AG08395 (cell line): ENCODE data around the gene DNAJC22.

ENCODE experiments used
- DNase-seq: peaks from one replicate; pipeline ENCODE4 v3.0.0; 2012; ENCODE audit warnings: mixed read lengths, low spot score

The DNAJC22 gene

DNA sequence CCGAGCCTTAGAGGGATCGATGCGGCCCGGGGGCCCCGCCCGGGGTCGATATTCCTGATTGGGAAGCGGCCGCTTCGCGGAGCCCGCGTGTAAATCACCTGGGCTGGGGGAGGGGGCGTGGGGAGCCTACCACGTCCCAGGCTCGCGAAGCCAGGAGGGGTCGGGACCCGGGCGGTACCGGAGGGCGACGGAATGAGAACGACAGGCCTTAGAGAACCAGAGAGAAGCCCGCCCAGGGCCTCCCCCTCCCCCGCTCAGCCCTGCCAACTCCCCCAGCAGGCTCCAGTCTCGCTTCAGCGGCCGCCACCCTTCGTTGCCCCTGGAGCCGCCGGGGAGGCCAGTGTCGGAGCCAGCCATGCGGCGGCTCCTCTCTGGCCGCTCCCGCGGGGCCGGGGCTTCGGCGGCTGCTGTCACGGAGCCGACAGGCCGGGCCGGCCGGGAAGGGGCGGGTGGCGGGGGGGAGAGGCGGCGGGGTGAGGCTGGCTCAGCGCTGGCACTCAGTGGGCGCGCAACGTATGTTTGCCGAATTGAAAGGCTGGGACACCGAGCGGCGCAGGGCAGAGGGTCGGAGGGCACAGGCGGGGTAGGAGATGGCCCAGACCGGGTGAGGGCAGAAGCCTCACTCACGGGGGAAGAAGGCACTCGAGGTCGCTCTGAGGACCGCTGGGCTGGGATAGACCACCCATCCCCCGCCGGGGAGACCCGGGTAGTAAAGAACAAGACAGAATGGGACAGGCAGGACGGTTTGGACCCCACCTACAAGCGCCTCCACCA lies 1.4 kb upstream of the DNAJC22 start:
- no peak for DNase-seq

DNA sequence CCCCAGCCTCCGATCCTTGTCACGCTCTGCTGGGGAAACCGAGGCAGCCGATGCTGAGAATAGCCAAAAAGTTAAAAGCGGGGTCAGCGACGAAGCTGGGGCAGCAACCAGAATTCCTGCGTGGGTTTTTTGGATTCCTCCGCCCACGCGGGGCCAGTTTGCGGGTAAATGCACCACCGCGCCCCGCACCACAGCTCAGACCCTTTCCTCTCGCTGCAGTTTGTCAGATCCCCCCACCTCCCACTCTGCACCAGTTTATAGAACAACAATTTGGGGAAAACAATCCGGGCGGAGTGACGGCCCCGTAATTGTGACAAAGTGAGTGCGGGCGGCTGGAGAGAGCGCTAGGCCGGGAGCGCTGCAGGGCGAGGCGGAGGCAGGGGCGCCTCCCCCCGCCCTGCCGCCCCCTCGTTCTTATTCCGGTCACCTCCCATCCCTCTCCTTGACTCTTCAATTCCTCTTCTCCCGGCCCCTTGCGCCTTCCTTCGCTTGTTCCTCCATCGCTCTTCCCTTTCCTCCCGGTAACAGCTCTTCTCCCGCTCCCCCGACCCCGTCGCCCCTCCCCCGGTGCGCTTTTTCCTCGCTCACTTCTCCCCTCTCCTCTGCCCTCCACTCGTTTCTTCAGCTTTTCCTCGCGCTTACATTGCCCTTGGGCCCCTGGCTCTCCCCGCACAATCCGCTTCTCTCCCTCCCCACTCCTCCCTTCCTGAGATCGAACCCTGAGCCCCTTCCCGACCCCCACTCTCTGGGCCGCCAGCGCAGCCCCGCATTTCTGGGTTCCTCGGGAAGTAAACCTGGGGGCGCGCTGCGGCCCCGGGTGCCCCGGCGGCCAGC lies 646 bp upstream of the DNAJC22 start:
- DNase-seq, result no peak

DNA sequence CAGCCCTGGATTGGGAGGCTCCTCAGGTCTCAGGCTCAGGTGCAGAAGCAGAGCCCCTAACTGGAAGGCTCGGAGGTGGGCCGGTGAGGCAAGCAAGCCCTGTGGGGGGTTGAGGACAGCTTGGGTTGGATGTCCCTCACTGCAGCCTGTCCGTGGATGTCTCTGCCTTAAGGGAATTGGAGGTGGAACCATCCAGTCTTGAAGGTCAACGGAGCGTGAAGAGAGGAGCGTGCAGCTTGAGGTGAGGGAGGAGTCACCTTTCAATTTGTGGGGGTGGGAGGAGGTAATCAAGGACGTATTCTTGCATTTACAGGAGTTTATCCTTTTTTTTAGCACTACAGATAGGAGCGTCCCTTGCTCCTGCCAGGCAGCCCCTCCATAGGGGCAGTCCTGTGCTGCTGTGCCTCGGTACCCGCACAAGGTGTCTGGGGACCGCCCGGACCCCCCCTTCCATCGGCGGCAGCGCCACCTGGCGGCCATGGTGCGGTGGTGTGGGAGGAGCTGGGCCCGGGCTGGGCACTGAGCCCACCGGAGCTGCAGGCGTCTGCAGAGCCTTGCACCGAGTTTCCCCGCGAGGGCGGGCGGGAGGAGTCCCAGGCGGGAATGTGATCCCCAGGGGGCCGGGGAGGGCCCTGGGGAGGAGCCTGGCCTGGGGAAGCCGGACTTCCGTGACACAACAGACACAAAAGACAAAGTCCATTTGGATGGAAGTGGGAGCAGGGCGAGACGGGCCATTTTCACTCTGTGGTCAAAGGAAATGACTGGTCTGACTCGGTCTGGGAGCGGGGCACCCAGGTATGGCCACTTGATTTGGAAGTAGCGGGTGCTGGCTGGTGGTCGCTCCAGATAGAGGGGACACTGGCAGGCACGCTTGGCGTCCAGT lies 864 bp downstream of the DNAJC22 start:
- DNase-seq, result peak; percentile 91

DNA sequence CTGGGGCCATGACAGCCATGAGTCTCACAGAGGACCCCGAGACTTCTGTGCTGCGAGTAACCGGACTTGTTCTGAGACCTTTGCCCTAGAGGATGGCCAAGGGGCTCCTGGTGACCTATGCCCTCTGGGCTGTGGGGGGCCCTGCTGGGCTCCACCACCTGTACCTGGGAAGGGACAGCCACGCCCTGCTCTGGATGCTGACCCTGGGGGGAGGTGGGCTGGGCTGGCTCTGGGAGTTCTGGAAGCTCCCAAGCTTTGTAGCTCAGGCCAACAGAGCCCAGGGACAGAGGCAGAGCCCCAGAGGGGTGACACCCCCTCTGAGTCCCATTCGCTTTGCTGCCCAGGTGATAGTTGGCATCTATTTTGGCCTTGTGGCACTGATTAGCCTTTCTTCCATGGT lies 2.1 kb downstream of the DNAJC22 start:
- DNase-seq, result no peak

- DNase-seq, result no peak
Measured at GRCh38 chr12:49349266-49349665, 2.6 kb downstream of the DNAJC22 start.

- no peak for DNase-seq
Measured at GRCh38 chr12:49352351-49352750, 5.7 kb downstream of the DNAJC22 start.

DNA sequence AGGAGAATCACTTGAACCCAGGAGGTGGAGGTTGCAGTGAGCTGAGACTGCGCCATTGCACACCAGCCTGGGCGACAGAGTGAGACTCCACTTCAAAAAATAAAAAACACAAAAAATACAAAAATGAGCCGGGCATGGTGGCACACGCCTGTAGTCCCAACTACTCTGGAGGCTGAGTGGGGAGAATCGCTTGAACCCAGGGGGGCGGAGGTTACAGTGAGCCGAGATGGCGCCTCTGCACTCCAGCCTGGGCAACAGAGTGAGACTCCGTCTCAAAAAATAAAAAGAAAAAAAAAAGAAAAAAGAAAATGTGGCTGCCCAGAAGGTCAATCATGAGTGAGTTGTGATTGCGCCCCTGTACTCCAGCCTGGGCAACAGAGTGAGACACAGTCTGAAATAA lies 9.2 kb downstream of the DNAJC22 start:
- DNase-seq, result no peak

- peak; percentile 66 for DNase-seq
Measured at GRCh38 chr12:49357103-49357678, 10.5 kb downstream of the DNAJC22 start.

DNA sequence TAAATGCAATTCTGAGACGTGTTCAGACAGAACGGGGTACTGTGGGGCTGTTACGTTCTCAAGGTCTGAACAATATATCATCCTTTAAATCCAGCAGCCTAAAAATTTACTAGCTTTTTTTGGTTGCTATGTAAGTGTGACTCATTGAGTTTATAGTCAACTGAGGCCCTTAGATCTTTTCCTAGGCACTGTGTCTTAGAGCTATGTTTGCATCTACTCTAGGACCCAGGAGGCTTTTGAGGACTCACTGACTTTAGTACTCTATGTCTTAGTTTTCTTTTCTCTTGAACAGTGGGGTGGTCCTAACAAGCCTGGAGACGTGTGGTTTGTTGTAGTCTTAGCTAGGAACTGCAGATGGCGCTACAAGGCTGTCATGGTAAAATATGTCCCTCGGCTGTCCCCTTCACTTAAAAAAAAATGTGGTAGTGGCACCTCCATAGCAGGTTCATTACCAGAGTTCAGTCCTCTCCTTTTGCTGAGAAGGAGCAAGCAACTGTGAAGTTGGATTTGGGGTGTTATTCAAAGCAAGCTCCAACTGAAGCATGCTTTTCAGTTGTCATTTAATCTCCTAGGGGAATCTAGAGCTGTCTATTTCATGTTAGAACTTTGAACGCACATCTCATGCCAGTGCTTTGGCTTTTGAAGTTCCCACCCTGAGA lies 11.9 kb downstream of the DNAJC22 start:
- DNase-seq, result peak; percentile 56

DNA sequence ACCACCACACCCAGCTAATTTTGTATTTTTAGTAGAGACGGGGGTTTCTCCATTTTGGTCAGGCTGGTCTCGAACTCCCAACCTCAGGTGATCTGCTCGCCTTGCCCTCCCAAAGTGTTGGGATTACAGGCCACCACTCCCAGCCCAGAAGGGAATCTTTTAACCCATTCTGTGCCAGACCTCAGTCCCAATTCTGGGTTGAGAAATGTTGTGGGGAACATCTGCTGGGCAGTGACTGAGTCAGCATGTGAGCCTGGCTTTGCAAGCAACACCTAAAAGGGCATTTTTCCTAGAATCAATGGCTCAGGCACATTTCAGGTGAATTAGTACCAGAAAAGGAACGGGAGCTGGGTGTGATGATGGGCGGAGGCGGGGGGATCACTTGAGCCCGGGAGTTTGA lies 13.0 kb downstream of the DNAJC22 start:
- no peak for DNase-seq

DNA sequence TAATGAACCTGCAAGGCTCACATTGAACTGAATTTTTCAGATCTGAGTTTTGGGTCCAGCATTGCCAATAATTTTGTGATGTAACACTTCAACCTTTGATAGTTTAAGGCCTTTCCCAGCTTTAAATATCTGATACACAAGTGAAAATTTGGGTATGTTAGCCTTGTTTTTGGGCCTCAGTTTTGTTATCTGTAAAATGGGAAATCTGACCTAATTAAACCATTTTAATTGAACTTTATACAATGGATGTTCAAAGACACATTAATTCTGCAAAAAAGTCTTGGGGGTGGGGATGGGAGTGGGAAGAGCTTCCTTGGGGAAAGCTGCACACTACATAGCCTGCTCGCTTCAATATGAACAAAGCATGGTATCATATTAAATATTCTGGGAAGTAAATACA lies 15.4 kb downstream of the DNAJC22 start:
- DNase-seq, result no peak

GRCh38 chr12:49364989-49365388 lies 18.3 kb downstream of the DNAJC22 start:
- DNase-seq, result peak; percentile 48

DNA sequence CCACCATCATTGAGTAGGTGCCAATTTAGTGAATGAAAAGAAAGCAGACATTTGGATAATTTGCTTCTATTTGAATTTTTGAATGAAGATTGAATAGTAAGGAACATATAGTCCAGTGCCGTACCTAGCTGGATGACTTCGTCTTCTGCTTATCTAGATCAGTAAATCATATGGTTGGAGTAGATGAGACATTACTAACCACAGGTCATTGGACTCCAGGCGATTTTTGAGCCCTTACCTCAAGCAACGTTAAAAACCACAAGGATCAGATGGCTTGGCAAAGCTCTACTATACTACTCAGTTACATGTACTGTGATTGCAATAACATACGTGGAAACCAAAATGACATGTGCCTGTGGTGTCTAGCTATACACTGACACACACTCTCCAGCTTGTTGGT lies 18.9 kb downstream of the DNAJC22 start:
- no peak for DNase-seq

DNA sequence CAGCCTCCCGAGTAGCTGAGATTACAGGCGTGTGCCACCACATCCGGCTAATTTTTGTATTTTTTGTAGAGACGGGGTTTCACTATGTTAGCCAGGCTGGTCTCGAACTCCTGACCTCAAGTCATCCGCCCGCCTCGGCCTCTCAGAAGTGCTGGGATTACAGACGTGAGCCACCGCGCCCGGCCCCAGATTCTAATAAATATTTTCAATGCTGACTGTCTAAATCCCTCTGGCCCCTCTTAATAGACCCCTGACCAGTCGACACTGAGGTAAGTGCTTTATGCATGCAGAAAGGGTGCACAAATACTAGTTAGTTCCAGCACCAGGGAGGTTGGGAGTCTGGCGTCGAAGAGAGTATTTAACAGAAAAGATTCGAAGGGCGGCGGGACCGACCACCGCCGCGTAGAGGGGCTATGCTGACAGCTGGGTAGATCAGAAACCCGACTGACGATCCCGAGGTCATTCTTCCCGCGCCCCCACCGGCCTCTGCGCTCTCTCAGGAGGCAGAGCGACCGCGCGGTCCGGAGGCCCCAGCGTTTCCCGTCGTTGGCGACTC lies 19.5 kb downstream of the DNAJC22 start:
- DNase-seq, result no peak

DNA sequence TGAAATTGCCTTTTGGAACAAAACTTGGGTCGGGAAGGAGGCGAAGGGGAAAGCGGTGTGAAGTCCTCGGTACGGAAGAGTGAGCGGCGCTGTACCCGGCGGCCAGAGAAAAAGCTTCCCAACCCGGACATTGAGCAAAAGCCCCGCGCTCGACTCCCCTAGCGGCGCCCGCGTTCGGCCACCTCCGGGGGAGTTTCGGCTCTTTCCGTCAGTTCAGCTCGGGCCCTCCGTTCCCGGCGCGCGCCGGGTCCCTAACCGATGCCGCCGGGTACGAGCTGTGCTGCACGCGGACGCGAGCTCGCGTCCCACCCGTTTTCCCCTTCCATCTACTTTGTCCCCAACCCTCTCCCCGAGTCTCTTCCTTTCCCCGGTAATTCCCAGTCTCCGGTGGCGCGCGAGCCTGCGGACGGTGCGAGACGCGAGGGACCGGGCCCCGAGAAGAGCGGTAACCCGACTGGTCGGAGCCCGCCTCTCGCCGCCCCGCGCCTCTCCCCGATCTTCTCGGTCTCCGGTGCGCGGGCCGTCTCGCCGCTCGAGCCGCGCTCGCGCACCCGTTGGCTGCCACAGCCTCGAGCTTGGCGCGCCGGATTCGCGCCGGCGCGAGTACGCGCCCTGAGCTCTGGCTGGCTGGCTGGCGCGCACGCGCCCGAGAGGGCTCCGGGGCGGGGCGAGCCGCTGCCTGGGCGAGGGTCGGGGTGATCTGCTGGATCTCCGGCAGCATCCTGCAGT lies 20.1 kb downstream of the DNAJC22 start:
- peak; percentile 94 for DNase-seq

DNA sequence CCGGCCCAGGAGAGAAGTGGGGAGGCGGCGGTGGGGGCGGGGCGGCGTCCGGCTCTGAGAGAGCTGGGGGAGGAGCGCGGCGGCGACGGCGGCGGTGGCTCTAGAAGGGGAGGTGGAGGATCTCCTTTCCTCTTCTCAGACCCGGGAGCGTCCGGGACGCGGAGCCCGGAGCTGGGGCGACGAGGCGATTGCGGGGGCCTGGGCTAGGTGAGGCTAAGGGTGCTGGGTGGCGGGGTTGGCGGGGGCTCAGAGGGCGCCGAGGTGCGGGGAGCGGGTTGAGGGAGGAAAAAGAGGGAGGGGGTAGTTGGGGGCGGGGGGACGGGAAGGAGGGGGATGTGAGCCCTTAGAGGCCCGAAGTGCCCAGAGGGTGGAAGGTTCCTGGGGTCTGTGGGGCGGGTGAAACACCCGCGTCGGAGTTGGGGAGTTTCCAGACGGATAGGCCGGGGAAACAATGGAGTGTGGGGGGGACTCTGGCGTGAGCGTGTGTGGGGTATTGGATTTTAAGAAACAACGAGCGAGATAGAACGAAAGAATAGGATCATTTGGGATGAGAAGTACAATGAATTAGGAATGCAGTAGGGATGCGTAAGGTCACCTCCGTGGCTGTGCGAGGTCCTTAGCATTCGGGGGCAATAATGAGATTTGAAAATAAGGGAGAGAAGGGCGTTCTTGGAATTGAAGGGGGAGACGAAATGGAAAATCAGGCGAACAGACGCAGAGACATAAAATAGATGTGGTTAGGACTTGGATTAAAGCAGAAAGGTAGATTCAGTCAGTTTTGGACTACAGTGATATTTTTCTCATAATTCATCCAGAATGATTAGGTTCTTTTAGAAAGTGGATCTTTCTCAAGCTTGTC lies 20.9 kb downstream of the DNAJC22 start, which contains the start of gene SPATS2:
SPATS2 (plus strand) TSS at position 82 of the 859 bp plus-strand sequence. CDS start 93,551 bp downstream, outside the sequence.
- no peak for DNase-seq

GRCh38 chr12:49368240-49368600 lies 21.5 kb downstream of the DNAJC22 start:
- DNase-seq, result no peak

- peak; percentile 59 for DNase-seq
Measured at GRCh38 chr12:49369411-49370145, 22.9 kb downstream of the DNAJC22 start.

DNA sequence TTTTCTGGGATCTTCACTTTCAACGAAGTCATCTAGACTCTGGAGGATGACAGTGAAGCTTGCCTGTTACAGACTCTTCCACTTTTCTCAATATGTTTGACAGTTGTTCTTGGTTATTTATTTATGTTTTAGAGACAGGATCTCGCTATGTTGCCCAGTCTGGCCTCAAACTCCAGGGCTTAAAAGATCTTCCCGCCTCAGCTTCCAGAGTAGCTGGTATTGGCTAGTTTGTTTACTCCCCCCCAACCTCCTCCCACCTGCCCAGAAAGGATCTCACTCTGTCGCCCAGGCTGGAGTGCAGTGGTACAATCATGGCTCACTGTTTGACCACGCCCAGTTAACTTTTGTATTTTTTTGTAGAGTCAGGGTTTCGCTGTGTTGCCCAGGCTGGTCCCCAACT lies 23.9 kb downstream of the DNAJC22 start:
- DNase-seq, result no peak
